ENCODE data around the gene ADAMTSL2. TPM values are rescaled to one million over a fixed set of nuclear protein-coding genes. Genes with fewer than 3 reads are reported as not detected.

The ADAMTSL2 gene
- total RNA-seq, 2 experiments from 2014 or later, result not detected

DNA sequence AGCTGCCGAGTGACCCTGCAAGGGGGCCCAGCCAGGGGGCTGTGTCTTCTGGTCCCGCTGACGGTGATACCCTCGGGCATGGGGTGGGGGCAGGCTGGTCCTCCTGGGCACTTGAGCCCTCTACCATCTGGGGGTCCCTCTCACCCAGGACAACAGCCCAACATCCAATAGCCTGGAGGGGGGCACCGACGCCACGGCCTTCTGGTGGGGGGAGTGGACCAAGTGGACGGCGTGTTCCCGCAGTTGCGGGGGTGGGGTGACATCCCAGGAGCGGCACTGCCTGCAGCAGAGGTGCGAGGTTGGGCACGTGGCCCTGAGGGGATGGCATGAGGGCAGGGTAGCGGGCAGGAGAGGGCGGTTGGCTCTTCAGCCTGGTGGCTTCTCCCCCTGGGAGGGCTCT, 2.8 kb downstream of the ADAMTSL2 start:
- no peak for DNase-seq
- H3K36me3 Mint-ChIP-seq (ENCODE audit: low read depth), result no peaks in the 10 kb centered on the region
- H3K4me3 Mint-ChIP-seq, result no peak overlapping the region
- H3K27me3 Mint-ChIP-seq, result peaks cover 16% of the 10 kb centered on the region
- no peak overlapping the region for H3K27ac Mint-ChIP-seq
- H3K4me1 Mint-ChIP-seq, result peaks cover 8% of the 10 kb centered on the region
- H3K9me3 Mint-ChIP-seq, result no peaks in the 10 kb centered on the region
- CTCF ChIA-PET, result no interaction called here
- POLR2A ChIA-PET, result no interaction called here

DNA sequence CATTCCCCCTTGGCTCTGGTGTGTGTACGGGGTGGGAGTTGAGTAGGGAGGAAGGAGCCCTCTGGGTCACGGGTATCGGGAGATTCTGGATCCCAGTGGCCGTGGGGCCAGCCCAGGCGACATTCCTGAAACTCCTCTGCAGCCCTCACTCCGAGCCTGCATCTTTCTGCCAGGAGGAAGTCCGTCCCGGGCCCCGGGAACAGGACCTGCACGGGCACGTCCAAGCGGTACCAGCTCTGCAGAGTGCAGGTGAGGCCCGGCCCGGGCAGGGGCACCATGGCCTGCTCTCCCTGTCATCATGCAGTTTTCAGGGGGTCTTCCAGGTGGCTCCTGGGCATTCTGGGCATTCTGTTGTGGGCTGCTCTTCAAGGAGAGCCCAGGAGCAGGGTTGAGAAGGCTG, 3.7 kb downstream of the ADAMTSL2 start:
- Mint-ChIP-seq H3K27me3 (peaks cover 12% of the 10 kb centered on the region), H3K36me3 (ENCODE audit: low read depth) (no peaks in the 10 kb centered on the region), H3K4me1 (peaks cover 3% of the 10 kb centered on the region), H3K27ac (no peak overlapping the region), H3K4me3 (no peak overlapping the region), H3K9me3 (no peaks in the 10 kb centered on the region)
- no peak for DNase-seq
- POLR2A ChIA-PET, result no interaction called here
- CTCF ChIA-PET, result no interaction called here

DNA sequence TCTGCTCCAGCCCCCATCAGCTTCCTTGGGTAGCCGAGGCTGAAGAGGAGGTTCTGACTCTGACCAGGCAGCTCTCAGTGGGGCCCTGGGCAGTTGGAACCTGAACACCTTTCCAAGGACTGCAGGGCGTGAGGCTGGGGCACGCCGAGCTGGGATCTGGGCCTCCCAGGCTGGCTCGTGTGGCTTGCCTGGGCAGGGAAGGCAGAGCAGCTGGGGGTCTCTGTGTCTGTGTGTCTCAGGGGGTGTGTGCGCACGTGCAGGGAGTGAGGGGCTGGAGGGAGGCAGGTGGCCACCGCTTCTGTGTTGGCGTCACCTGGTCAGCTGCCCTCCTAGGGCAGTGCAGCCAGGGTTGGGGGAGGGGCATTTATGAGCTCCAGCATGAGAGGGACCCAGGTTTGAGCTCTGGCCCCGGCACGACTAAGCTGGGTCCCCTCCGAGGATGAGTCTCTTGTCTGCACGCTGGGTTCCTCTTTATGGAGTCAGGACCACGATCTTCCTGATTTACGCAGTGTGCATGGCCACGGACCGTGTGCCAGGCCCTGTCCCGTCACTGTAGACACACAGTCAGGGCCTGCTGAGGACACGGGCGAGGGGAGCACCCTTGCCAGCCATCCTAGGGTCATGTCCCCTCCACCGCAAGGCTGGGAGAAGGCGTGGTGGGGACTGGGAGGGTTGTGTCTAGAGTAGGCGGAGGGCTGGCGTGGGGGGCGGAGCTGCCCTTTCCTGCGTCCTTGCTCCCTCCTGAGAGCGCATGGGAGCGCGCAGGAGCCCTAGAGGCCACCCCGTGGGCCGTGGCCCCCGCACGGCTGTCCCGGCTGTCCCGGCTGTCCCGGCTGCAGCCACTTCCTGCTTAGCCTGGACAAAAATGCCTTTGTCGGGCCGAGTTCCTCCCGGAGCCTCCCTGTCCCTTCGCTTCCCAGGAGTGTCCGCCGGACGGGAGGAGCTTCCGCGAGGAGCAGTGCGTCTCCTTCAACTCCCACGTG, 4.6 kb downstream of the ADAMTSL2 start:
- Mint-ChIP-seq H3K27ac (no peak overlapping the region), H3K4me1 (no peaks in the 10 kb centered on the region), H3K4me3 (no peak overlapping the region), H3K27me3 (peaks cover 6% of the 10 kb centered on the region), H3K36me3 (ENCODE audit: low read depth) (no peaks in the 10 kb centered on the region), H3K9me3 (no peaks in the 10 kb centered on the region)
- CTCF ChIA-PET, result no interaction called here
- no peak for DNase-seq
- POLR2A ChIA-PET, result no interaction called here

DNA sequence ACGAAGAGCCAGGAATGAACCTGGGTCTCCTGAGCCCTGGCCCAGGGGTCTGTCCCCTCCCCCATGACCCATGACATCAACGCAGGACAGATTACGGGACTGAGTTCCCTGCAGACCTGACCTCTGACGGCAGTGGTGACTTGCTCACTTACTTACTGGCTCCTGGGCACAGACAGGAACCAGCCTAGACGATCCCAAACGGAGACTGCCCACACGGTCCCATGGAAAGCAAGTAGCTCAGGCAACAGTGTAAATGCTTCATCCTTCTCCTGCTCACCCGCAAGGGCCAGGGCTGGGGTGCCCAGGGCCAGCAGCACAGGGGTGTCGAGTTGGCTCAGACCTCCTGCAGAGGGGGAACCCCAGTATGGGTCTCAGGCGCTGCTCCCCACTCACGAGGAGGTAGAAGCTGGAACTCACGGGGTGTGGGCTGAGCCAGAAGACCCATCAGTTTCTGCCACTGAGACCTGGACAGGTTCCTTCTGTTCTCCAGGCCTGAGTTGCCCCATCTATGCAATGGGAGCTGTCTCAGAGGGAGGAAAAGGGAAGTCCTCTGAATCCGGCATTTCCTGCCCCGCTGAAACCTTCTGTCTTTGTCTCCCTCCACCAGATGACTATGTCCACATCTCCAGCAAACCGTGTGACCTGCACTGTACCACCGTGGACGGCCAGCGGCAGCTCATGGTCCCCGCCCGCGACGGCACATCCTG, 5.6 kb downstream of the ADAMTSL2 start:
- no peak overlapping the region for H3K4me3 Mint-ChIP-seq
- H3K9me3 Mint-ChIP-seq, result no peaks in the 10 kb centered on the region
- H3K36me3 Mint-ChIP-seq (ENCODE audit: low read depth), result no peaks in the 10 kb centered on the region
- DNase-seq, result no peak
- H3K27me3 Mint-ChIP-seq, result peaks cover 3% of the 10 kb centered on the region
- no peak overlapping the region for H3K27ac Mint-ChIP-seq
- CTCF ChIA-PET, result no interaction called here
- no peaks in the 10 kb centered on the region for H3K4me1 Mint-ChIP-seq
- POLR2A ChIA-PET, result interaction anchor here (0.7 kb wide), 1 partner anchor 8 kb away, joined by 3 read pairs; no protein-coding TSS in a partner anchor

DNA sequence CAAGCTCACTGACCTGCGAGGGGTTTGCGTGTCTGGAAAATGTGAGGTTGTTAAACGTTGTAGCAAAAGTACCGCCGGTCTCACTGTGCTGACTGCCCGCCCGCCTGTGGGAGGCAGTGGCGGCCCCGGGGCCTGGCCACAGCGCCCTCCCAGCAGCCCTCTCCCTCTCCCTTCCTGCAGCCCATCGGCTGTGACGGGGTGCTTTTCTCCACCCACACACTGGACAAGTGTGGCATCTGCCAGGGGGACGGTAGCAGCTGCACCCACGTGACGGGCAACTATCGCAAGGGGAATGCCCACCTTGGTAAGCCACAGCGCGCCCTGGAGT, 6.2 kb downstream of the ADAMTSL2 start:
- H3K36me3 Mint-ChIP-seq (ENCODE audit: low read depth), result no peaks in the 10 kb centered on the region
- H3K4me3 Mint-ChIP-seq, result no peak overlapping the region
- H3K4me1 Mint-ChIP-seq, result no peaks in the 10 kb centered on the region
- POLR2A ChIA-PET, result no interaction called here
- no peaks in the 10 kb centered on the region for H3K9me3 Mint-ChIP-seq
- CTCF ChIA-PET, result no interaction called here
- H3K27me3 Mint-ChIP-seq, result peaks cover under 1% of the 10 kb centered on the region
- DNase-seq, result no peak
- H3K27ac Mint-ChIP-seq, result no peak overlapping the region

DNA sequence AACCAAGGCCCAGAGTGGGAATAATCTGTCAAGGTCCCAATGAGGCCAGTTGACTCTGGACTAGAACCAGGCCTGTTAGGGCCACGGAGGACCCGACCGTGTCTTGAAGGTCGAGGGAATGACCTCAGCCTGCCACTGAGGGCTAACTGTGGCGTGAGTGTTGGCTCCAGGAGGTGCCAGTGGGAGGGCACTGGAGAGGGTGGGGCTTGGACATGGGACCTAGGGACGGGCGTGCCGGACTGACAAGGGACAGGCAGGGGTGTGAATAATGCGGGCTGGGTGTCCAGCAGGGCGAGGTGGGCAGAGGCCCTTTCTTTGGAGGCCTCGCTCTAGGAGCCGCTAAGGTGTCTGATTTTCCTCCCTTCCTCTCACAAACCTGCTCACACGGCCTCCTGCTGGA, 7.5 kb downstream of the ADAMTSL2 start:
- no peaks in the 10 kb centered on the region for H3K4me1 Mint-ChIP-seq
- no peaks in the 10 kb centered on the region for H3K36me3 Mint-ChIP-seq (ENCODE audit: low read depth)
- no peaks in the 10 kb centered on the region for H3K27me3 Mint-ChIP-seq
- ChIA-PET CTCF (no interaction called here), POLR2A (no interaction called here)
- DNase-seq, result no peak
- H3K4me3 Mint-ChIP-seq, result no peak overlapping the region
- no peaks in the 10 kb centered on the region for H3K9me3 Mint-ChIP-seq
- H3K27ac Mint-ChIP-seq, result no peak overlapping the region

DNA sequence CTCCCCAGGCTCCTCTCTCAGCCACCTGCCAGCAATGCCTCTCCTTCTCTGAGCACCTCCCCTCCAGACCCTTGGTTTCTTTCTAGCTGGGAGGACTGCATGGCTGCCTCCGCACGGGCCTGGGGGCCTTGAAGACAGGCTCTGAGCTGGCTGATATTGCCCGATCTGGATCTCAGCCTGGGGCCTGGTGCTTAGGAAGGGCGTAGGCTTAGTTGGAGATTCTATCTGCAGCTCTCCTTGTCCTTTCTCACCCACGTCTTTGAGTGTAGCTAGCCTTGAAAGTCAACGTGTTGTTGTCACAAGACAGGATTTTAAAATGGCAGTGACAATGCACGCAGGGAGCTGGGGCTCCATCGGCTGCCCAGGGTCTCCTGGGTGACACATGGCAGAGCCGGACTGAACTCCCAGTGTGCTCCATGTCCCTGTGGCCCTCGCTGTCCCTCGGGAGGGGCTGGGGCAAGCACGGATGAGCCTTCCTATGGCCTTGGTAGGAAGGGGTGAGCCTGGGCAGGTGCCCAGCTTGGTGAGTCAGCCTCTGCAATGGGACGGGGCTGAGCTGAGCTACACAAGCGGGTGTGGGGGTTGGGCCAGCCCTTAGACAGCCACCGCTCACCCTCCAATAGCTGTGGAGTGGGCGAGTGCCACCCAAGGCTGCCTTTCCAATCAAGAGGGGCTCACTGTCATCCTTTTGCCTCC, 9.4 kb downstream of the ADAMTSL2 start:
- H3K9me3 Mint-ChIP-seq, result no peaks in the 10 kb centered on the region
- no peaks in the 10 kb centered on the region for H3K27me3 Mint-ChIP-seq
- no peak for DNase-seq
- no peaks in the 10 kb centered on the region for H3K36me3 Mint-ChIP-seq (ENCODE audit: low read depth)
- ChIA-PET POLR2A (no interaction called here), CTCF (no interaction called here)
- no peak overlapping the region for H3K27ac Mint-ChIP-seq
- H3K4me3 Mint-ChIP-seq, result no peak overlapping the region
- H3K4me1 Mint-ChIP-seq, result no peaks in the 10 kb centered on the region

DNA sequence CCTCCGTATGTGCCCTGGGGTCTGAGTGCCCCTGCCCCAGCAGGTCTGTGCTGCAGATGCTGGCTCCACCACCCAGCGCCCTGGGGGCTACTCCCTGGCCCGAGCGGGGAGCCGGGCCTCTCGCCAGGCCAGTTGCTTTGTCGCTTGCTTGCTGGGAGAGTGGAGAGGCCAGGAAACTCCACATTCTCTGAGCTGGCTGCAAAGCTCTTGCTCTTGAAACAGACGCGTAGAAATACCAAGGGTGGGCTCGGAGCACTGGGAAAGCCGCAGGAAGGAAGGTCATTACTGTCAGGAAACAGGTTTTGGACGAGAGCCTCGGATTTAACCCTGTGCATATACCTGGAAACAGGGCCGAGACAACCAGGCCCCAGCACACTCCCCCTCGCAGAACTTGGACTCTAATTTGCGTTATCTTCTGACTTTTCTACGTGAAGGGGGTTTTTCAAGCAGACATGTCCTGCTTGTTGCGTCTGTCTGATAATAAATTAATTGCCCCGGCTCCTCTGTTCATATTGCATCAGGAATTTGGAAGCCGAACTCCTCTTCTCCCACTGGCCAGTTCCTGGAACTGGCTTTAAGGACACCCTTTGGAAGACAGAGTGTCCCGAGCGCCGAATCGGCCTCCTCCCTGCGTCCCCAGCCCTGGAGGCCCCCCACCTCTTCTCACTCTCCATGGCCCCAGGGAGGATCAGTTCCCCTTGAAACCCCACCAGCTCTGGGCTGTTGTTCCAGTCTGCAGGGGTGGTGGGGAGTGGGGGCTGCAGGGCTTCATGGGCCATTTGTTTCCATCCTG, 11.2 kb downstream of the ADAMTSL2 start:
- no peaks in the 10 kb centered on the region for H3K27me3 Mint-ChIP-seq
- ChIA-PET CTCF (no interaction called here), POLR2A (no interaction called here)
- no peaks in the 10 kb centered on the region for H3K4me1 Mint-ChIP-seq
- H3K36me3 Mint-ChIP-seq (ENCODE audit: low read depth), result no peaks in the 10 kb centered on the region
- DNase-seq, result no peak
- H3K27ac Mint-ChIP-seq, result no peak overlapping the region
- no peaks in the 10 kb centered on the region for H3K9me3 Mint-ChIP-seq
- no peak overlapping the region for H3K4me3 Mint-ChIP-seq

DNA sequence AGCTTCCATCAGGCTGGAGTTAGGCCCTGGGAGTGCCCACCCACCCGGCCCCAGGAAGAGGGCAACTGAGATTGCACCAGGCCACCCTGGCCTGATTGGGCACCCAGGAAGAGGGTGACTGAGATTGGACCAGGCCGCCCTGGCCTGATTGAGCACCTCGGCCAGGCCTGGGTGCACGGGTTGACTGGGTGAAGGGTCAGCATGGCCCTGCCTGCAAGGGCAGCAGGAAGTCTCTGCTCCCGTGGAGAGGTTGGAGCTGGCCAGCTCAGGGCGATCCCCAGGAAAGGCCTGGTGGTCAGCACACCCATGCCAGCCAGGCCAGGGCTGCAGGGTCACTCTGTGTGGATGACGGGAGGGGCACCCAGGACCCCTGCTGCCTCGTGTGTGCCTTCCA, 11.8 kb downstream of the ADAMTSL2 start:
- Mint-ChIP-seq H3K27ac (no peak overlapping the region), H3K4me3 (no peak overlapping the region), H3K36me3 (ENCODE audit: low read depth) (no peaks in the 10 kb centered on the region), H3K27me3 (no peaks in the 10 kb centered on the region), H3K4me1 (no peaks in the 10 kb centered on the region), H3K9me3 (no peaks in the 10 kb centered on the region)
- no peak for DNase-seq
- CTCF ChIA-PET, result no interaction called here
- POLR2A ChIA-PET, result no interaction called here

DNA sequence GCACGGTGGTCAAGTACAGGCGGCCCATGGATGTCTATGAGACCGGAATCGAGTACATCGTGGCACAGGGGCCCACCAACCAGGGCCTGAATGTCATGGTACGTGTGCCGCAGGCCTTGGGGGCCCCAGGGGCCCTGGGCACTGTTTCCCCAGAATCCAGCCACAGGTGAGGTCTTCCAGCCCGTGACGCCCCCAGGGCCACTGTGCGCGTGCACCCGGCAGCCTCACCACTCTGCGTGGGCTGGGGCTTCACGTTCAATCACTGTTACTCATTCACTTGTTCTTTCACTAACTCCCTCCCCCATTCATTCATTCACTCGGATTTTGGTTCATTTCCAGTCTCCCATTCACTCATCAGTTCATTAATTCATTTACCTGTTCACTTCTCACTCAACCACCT, 12.6 kb downstream of the ADAMTSL2 start:
- no peak overlapping the region for H3K27ac Mint-ChIP-seq
- CTCF ChIA-PET, result no interaction called here
- H3K4me1 Mint-ChIP-seq, result no peaks in the 10 kb centered on the region
- H3K36me3 Mint-ChIP-seq (ENCODE audit: low read depth), result no peaks in the 10 kb centered on the region
- H3K4me3 Mint-ChIP-seq, result no peak overlapping the region
- no peak for DNase-seq
- POLR2A ChIA-PET, result no interaction called here
- H3K27me3 Mint-ChIP-seq, result no peaks in the 10 kb centered on the region
- H3K9me3 Mint-ChIP-seq, result no peaks in the 10 kb centered on the region

DNA sequence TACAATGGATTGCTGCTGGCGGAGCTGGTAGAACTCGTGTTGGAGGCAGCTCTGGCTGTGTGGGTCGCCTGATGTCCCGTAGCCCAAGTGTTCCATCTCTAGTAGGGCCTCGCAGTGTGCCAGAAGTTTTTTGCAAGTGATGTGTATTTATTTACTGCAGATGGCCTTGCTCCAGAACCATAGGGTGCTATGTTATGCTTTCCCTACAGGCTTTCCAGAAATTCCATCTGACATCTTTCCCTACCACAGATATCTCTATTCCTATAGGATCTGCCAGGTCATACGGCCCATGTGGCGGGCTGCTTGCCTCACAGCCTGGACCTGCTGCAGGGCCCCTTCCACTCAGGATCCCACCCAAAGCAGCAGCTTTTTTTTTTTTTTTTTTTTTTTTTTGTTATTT, 16.9 kb downstream of the ADAMTSL2 start:
- POLR2A ChIA-PET, result no interaction called here
- no peaks in the 10 kb centered on the region for H3K4me1 Mint-ChIP-seq
- CTCF ChIA-PET, result no interaction called here

DNA sequence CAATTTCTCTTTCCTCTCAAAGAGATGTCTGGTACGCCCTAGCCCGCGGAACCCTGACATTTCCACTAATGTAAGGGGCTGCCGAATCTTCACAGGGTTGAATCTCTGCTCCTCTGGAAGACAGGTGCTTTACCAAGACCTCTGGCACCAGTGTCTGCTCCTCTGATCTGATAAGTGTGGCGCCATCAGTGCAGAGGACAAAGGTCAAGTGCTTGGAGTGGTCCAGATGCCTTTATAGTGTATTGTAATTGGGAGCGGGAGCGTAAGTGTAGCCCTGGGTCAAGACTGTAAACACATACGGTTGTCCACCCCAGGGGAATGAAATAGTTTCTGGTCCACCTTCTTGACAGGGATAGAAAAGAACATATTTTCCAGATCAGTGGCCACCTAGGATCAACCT, 17.7 kb downstream of the ADAMTSL2 start:
- Mint-ChIP-seq H3K27me3 (no peaks in the 10 kb centered on the region), H3K9me3 (no peaks in the 10 kb centered on the region), H3K4me3 (no peak overlapping the region), H3K36me3 (ENCODE audit: low read depth) (no peaks in the 10 kb centered on the region), H3K4me1 (no peaks in the 10 kb centered on the region), H3K27ac (no peak overlapping the region)
- ChIA-PET CTCF (no interaction called here), POLR2A (no interaction called here)
- DNase-seq, result no peak

More for the DNA sequence above, 16.9 kb downstream of the ADAMTSL2 start:
- Mint-ChIP-seq H3K4me3 (no peak overlapping the region), H3K27ac (no peak overlapping the region), H3K27me3 (no peaks in the 10 kb centered on the region), H3K36me3 (ENCODE audit: low read depth) (no peaks in the 10 kb centered on the region), H3K9me3 (no peaks in the 10 kb centered on the region)
- no peak for DNase-seq

DNA sequence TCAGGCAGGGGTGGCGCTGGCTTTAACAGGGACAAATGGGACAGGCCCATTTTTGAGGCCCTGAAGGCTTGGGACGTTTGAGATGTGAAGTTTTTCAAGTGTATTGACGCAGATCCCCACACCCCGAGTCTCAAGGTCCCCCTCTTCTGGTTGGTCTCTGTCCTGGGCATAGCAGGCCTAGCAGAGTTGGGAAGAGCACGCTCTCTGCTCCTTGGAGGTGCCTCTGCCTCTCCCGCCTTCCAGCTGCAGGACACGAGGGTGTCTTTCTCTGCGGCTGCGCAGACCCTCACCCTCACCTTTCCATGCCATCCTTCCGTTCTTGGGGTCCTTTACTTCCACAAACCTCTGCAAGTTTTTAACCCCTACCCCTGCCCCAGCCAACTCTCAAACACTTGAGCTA, 18.6 kb downstream of the ADAMTSL2 start:
- no peak for DNase-seq
- ChIA-PET CTCF (no interaction called here), POLR2A (no interaction called here)
- no peaks in the 10 kb centered on the region for H3K9me3 Mint-ChIP-seq
- no peak overlapping the region for H3K4me3 Mint-ChIP-seq
- no peak overlapping the region for H3K27ac Mint-ChIP-seq
- H3K4me1 Mint-ChIP-seq, result no peaks in the 10 kb centered on the region
- H3K36me3 Mint-ChIP-seq (ENCODE audit: low read depth), result no peaks in the 10 kb centered on the region
- H3K27me3 Mint-ChIP-seq, result no peaks in the 10 kb centered on the region
